Endothelial cell of coronary artery (primary cell): ENCODE data around the gene PLA2G2F. TPM values are rescaled to one million over a fixed set of nuclear protein-coding genes. Genes with fewer than 3 reads are reported as not detected.

Source experiments
- total RNA-seq: library from RNA; depleted of rRNA; stranded (reverse); fragments of >200 nt; gene quantifications from 2 replicates; pipeline ENCODE4 v1.2.3, GENCODE V29; 2014

PLA2G2F gene
- not detected in 2 replicates for total RNA-seq

GRCh38 chr1:20138961-20139550 lies at the start of gene PLA2G2F:
TSS of gene PLA2G2F (plus strand) at chr1:20139323. CDS start at chr1:20139428, 105 bp downstream.

GRCh38 chr1:20119347-20119746 lies 19.8 kb upstream of the PLA2G2F start, which contains the start of gene PLA2G2D:
TSS of gene PLA2G2D (minus strand) at chr1:20119536. CDS start at chr1:20119498, 38 bp downstream.

DNA sequence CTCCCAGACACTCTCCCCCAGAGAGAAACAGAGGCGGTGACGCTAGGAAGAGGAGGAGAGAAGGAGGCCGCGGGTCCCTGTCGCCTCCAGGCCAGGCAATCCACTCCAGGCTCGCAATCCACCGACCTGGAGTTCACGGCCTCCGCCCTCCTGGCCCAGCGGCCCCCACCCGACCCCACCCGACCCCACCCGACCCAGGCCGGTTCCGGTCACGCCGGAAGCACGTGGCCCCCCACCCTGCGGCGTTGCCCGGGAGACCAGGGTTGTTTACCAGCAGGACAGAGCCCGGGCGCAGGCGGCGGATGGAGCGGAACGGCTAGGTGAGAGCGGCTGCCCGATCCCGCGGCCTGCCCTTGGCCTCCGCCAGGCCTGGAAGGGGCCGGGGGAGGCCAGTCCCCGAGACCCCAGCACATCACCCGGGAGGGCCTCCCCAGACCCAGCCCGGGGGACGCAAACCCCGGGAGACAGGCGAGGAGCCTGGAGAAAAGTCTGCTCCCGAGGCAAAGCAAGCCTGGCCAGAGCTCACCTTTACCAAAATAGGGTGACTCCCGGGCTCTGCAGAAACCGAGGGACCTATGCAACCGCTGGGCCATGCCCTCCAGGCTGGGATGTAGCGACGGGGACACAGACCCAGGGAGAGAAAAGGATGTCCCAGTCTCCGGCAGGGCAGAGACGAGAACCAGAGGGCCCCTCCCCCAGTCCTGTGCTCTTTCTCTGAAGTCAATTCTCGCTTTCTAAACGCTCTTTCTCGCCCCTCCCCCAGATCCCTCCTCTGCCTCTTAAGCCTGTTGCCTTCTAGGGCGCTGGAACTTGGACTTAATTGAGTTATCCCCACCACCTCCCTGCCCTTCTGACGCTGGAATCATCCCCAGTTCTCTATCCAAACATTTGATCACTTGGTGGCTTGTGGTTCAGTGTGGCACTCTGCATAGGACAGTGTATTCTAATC lies 47.0 kb downstream of the PLA2G2F start, which contains the start of the genes PLA2G2C and UBXN10:
PLA2G2C (minus strand) TSS at position 685 of the 949 bp plus-strand sequence. CDS start 9,155 bp downstream, outside the sequence.
UBXN10 (plus strand) TSS at position 263 of the 949 bp plus-strand sequence. CDS start 4,466 bp downstream, outside the sequence.

Other genes with a start within 250 kb of the PLA2G2F start
- not detected in 2 replicates for gene PLA2G2E, start 215.7 kb upstream of the PLA2G2F start, total RNA-seq
- gene PLA2G2A, start 159.7 kb upstream of the PLA2G2F start, total RNA-seq: not detected in 2 replicates
- 0.63 and 1.4 TPM in 2 replicates for gene PLA2G5, start 69.1 kb upstream of the PLA2G2F start, total RNA-seq
- not detected in 2 replicates for gene PLA2G2D, start 19.8 kb upstream of the PLA2G2F start, total RNA-seq
- gene UBXN10, start 46.8 kb downstream of the PLA2G2F start, total RNA-seq: under 0.01 TPM in 1 of 2 replicates, not detected in the other
- not detected in 2 replicates for gene PLA2G2C, start 47.2 kb downstream of the PLA2G2F start, total RNA-seq
- not detected in 2 replicates for gene VWA5B1, start 151.6 kb downstream of the PLA2G2F start, total RNA-seq